GM23338 (cell line): ENCODE data around the gene MYL12B. TPM values are rescaled to one million over a fixed set of nuclear protein-coding genes. Genes with fewer than 3 reads are reported as not detected.

Experiments used
- ATAC-seq: fragments of 200-7000 bp; cut with Tn5 transposase; 3 replicates; pipeline ENCODE4 v1.9.1; 2020
- DNase-seq: peaks from one replicate; pipeline ENCODE4 v3.0.0-alpha.2; 2015; ENCODE audit warnings: low spot score
- H2AFZ ChIP-seq: fragments of 200-600 bp; sonication (generic); 2 replicates; pipeline ENCODE4 v1.8.0; 2016; ENCODE audit warnings: antibody characterized with exemption, mild to moderate bottlenecking, moderate library complexity
- H3F3A ChIP-seq: fragments of 200-600 bp; sonication (generic); replicated peaks from 2 replicates; pipeline ENCODE4 v1.8.0; 2017; ENCODE audit warnings: antibody characterized with exemption, mixed run types, low read depth
- H3K27ac ChIP-seq: fragments of 200-600 bp; sonication (generic); 2 replicates; pipeline ENCODE4 v1.6.1; 2016; ENCODE audit warnings: low read depth
- H3K27me3 ChIP-seq: fragments of 200-600 bp; sonication (generic); 2 replicates; pipeline ENCODE4 v1.8.0; 2016; ENCODE audit warnings: mild to moderate bottlenecking, mixed run types, moderate library complexity; ENCODE audit not compliant: insufficient read depth
- H3K36me3 ChIP-seq: fragments of 200-600 bp; sonication (generic); 2 replicates; pipeline ENCODE4 v1.8.0; 2016; ENCODE audit warnings: mild to moderate bottlenecking; ENCODE audit not compliant: insufficient read depth
- H3K4me1 ChIP-seq: fragments of 200-600 bp; sonication (generic); 2 replicates; pipeline ENCODE4 v1.8.0; 2016; ENCODE audit warnings: mild to moderate bottlenecking, moderate library complexity; ENCODE audit not compliant: insufficient read depth
- H3K4me2 ChIP-seq: fragments of 200-600 bp; sonication (generic); 2 replicates; pipeline ENCODE4 v1.7.1; 2017; ENCODE audit warnings: mixed run types
- H3K4me3 ChIP-seq: fragments of 200-600 bp; sonication (generic); 2 replicates; pipeline ENCODE4 v1.6.1; 2016; ENCODE audit warnings: mixed run types
- H3K79me2 ChIP-seq: fragments of 200-600 bp; sonication (generic); replicated peaks from 2 replicates; pipeline ENCODE4 v1.8.0; 2017; ENCODE audit warnings: mild to moderate bottlenecking; ENCODE audit not compliant: insufficient read depth
- H3K9me2 ChIP-seq: fragments of 200-600 bp; sonication (generic); 2 replicates; pipeline ENCODE4 v1.8.0; 2017; ENCODE audit not compliant: insufficient read depth
- H4K20me1 ChIP-seq: fragments of 200-600 bp; sonication (generic); replicated peaks from 2 replicates; pipeline ENCODE4 v1.8.0; 2017; ENCODE audit warnings: mild to moderate bottlenecking; ENCODE audit not compliant: insufficient read depth
- H3K27ac Mint-ChIP-seq: 2 replicates; pipeline ENCODE4 v1.8.0; 2020; ENCODE audit warnings: inconsistent platforms, mild to moderate bottlenecking, moderate library complexity, mixed read lengths
- H3K27me3 Mint-ChIP-seq: 3 replicates; pipeline ENCODE4 v1.8.0; 2022; ENCODE audit warnings: low read depth, mild to moderate bottlenecking, moderate library complexity, mixed read lengths, inconsistent platforms; ENCODE audit not compliant: insufficient read depth, poor library complexity
- H3K36me3 Mint-ChIP-seq: 3 replicates; pipeline ENCODE4 v1.8.0; 2021; ENCODE audit warnings: low read depth, mild to moderate bottlenecking, inconsistent platforms, moderate library complexity, mixed read lengths
- H3K4me1 Mint-ChIP-seq: 3 replicates; pipeline ENCODE4 v1.8.0; 2020; ENCODE audit warnings: mild to moderate bottlenecking, inconsistent platforms, mixed read lengths
- H3K4me3 Mint-ChIP-seq: 3 replicates; pipeline ENCODE4 v1.8.0; 2021; ENCODE audit warnings: moderate library complexity, mild to moderate bottlenecking, inconsistent platforms, mixed read lengths
- H3K9me3 Mint-ChIP-seq: 3 replicates; pipeline ENCODE4 v1.8.0; 2020; ENCODE audit warnings: moderate library complexity, mild to moderate bottlenecking, inconsistent platforms, mixed read lengths
- CREB1 ChIP-seq: fragments of 250-450 bp; sonication (Bioruptor Pico); IDR thresholded peaks from 2 replicates; pipeline ENCODE4 v1.5.0; 2020; ENCODE audit warnings: low read depth, mild to moderate bottlenecking, moderate library complexity
- CTCF ChIP-seq, 2 experiments: fragments of 200-600 bp in 1 of 2; sonication (generic) in 1 of 2; conservative IDR thresholded peaks; 2 replicates each; pipeline versions ENCODE4 v1.5.1 to v1.6.1; 2016 to 2017; ENCODE audit warnings: antibody characterized with exemption in 2 of 2, low read depth in 2 of 2, mild to moderate bottlenecking in 2 of 2, moderate library complexity in 1 of 2
- EZH2 ChIP-seq: fragments of 200-600 bp; sonication (generic); IDR thresholded peaks from one replicate; pipeline ENCODE4 v1.8.0; 2017; ENCODE audit warnings: antibody characterized with exemption, mild to moderate bottlenecking, low read depth; ENCODE audit not compliant: unreplicated experiment
- EZH2phosphoT487 ChIP-seq: fragments of 200-600 bp; sonication (generic); IDR thresholded peaks from one replicate; pipeline ENCODE4 v1.8.1; 2018; ENCODE audit warnings: antibody characterized with exemption; ENCODE audit not compliant: unreplicated experiment
- JUNB ChIP-seq: IDR thresholded peaks from one replicate; pipeline ENCODE4 v1.6.1; 2016; ENCODE audit warnings: antibody characterized with exemption; ENCODE audit not compliant: unreplicated experiment
- NANOG ChIP-seq: IDR thresholded peaks from 2 replicates; pipeline ENCODE4 v1.6.1; 2016; ENCODE audit warnings: antibody characterized with exemption, borderline replicate concordance
- POLR2AphosphoS5 ChIP-seq: IDR thresholded peaks from 2 replicates; pipeline ENCODE4 v1.6.1; 2016; ENCODE audit warnings: antibody characterized with exemption, low read depth
- REST ChIP-seq: IDR thresholded peaks from one replicate; pipeline ENCODE4 v1.6.1; 2018; ENCODE audit warnings: antibody characterized with exemption; ENCODE audit not compliant: unreplicated experiment
- STAT1 ChIP-seq: IDR thresholded peaks from one replicate; pipeline ENCODE4 v1.6.1; 2016; ENCODE audit warnings: antibody characterized with exemption; ENCODE audit not compliant: unreplicated experiment
- ZNF114 ChIP-seq: fragments of 250-450 bp; sonication (Bioruptor Pico); IDR thresholded peaks from 2 replicates; pipeline ENCODE4 v1.5.0; 2020; ENCODE audit warnings: mild to moderate bottlenecking, moderate library complexity
- ZNF331 ChIP-seq: fragments of 250-450 bp; sonication (Bioruptor Pico); IDR thresholded peaks from 2 replicates; pipeline ENCODE4 v1.5.0; 2020; ENCODE audit warnings: low read depth, mild to moderate bottlenecking, moderate library complexity
- ZNF462 ChIP-seq: fragments of 250-450 bp; sonication (Bioruptor Pico); IDR thresholded peaks from 2 replicates; pipeline ENCODE4 v1.5.0; 2020; ENCODE audit warnings: mild to moderate bottlenecking, moderate library complexity
- polyA plus RNA-seq: library from polyadenylated mRNA; unstranded; fragments of >200 nt; fragmentation: Nextera tagmentation; extraction: Ambion mirVana; gene quantifications from 2 replicates; pipeline ENCODE4 v1.2.1, GENCODE V29; 2016
- total RNA-seq: library from RNA; depleted of rRNA; stranded (reverse); fragments of >200 nt; shearing (Covaris generic); gene quantifications from 2 replicates; pipeline ENCODE4 v1.2.3, GENCODE V29; 2014

The MYL12B gene
- total and polyA plus RNA-seq, 2 experiments from 2014 or later: 165 to 330 TPM

- no peak for TF ChIP-seq ZNF462 (CRISPR knock-in tag)
- no peak for TF ChIP-seq ZNF114 (CRISPR knock-in tag)
- no peak for TF ChIP-seq POLR2AphosphoS5
- TF ChIP-seq NANOG: no peak
Observed at GRCh38 chr18:3319894-3320454, 58.0 kb downstream of the MYL12B start (continued).

GRCh38 chr18:3321133-3321812 is 59.3 kb downstream of the MYL12B start:
- Mint-ChIP-seq H3K4me3 (no peak overlapping the region), H3K27me3 (peaks cover 2% of the 10 kb centered on the region), H3K36me3 (no peaks in the 10 kb centered on the region; the same call in 1 of the 3 replicates), H3K4me1 (peaks cover 6% of the 10 kb centered on the region), H3K27ac (no peak overlapping the region), H3K9me3 (peaks cover 8% of the 10 kb centered on the region; the same call in 2 of the 3 replicates)
- no peak for ATAC-seq
- Histone ChIP-seq H3K36me3 (no peaks in the 10 kb centered on the region), H3K4me3 (no peak overlapping the region), H3F3A (no peaks in the 10 kb centered on the region), H3K4me1 (peaks cover 3% of the 10 kb centered on the region; the same call in 1 of the 2 replicates), H4K20me1 (no peaks in the 10 kb centered on the region), H3K27ac (no peak overlapping the region), H3K4me2 (no peak overlapping the region), H3K79me2 (no peaks in the 10 kb centered on the region), H2AFZ (no peak overlapping the region), H3K27me3 (no peaks in the 10 kb centered on the region), H3K9me2 (no peaks in the 10 kb centered on the region)
- DNase-seq: no peak
- TF ChIP-seq ZNF331 (CRISPR knock-in tag) (no peak), CTCF (conservative IDR thresholded peaks at IDR 0.05; ENCODE audit: low read depth in 2 of 2) (no peak), EZH2phosphoT487 (no peak), EZH2 (no peak), POLR2AphosphoS5 (no peak), REST (no peak), STAT1 (no peak), NANOG (no peak), CREB1 (CRISPR knock-in tag) (no peak), JUNB (no peak), ZNF114 (CRISPR knock-in tag) (no peak)
